ENCODE results near the gene SOX21. TPM values are rescaled to one million over a fixed set of nuclear protein-coding genes. Genes with fewer than 3 reads are reported as not detected.

The SOX21 gene
- polyA plus RNA-seq, 1 donor from 2014 or later: 0.35 TPM

DNA sequence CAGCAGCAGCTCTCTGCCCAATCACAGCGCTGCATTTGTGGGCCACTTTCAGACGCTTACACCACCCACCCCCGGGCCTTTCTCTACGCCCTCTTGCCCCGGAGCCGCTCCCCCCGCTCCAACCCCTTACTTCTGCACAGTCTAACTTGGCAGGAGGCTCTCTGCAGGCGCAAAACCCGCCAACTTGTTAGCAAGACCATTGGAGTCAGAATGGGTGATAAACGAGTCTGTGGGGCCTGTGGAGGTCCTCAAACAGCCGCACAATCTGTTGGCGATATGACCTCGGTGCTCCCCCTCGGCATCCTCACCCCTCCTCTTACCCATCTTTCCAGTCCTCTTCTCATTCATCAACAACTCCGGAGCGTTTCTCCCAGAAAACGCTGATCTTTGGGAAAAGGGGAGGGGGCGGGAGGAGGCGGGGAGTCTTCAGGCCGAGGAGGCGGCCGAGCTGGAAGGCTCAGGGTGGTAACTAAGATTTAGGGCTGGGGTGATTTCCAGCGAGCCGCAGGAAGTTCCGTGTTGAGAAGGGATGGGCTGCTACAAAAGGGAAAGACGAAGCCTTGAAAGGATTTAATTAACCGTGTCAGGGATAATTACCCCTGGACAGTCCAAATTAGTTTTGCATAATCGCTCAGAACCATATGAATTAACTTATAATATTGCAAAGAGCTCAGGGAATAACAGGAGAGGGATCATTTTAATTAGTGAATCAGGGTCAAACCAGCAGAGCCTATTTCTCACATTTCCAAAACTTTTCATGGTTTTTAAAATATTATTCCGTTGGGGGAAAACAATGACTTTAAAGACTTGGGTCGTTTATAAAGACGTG is 4.1 kb downstream of the SOX21 start:
- peaks cover 4% of the 10 kb centered on the region for H3F3A ChIP-seq (ENCODE audit: insufficient read depth, low read length, poor library complexity, severe bottlenecking)
- H3K36me3 ChIP-seq (ENCODE audit: insufficient read depth, low read length): no peaks in the 10 kb centered on the region
- no peaks in the 10 kb centered on the region for H3K9me3 ChIP-seq (ENCODE audit: low read length)
- H2AFZ ChIP-seq (ENCODE audit: low read depth, low read length): no peak overlapping the region
- H3K27ac ChIP-seq (ENCODE audit: low read length): no peak overlapping the region
- peaks cover 40% of the 10 kb centered on the region for H3K79me2 ChIP-seq (replicated peaks; ENCODE audit: insufficient read depth, low read length)
- TF ChIP-seq MXI1 (conservative IDR thresholded peaks at IDR 0.05; ENCODE audit: poor library complexity, severe bottlenecking) (no peak), POLR2AphosphoS5 (IDR thresholded peaks at IDR 0.05) (no peak), RAD21 (conservative IDR thresholded peaks at IDR 0.05) (no peak), EP300 (conservative IDR thresholded peaks at IDR 0.05; ENCODE audit: poor library complexity, severe bottlenecking) (no peak), EZH2 (IDR thresholded peaks at IDR 0.05; ENCODE audit: borderline replicate concordance, insufficient read depth, low read length, poor library complexity, severe bottlenecking) (no peak), TAF1 (IDR thresholded peaks at IDR 0.05; ENCODE audit: low read depth) (no peak), SMC3 (conservative IDR thresholded peaks at IDR 0.05; ENCODE audit: poor library complexity) (no peak)
- TF ChIP-seq, protein P1, sequence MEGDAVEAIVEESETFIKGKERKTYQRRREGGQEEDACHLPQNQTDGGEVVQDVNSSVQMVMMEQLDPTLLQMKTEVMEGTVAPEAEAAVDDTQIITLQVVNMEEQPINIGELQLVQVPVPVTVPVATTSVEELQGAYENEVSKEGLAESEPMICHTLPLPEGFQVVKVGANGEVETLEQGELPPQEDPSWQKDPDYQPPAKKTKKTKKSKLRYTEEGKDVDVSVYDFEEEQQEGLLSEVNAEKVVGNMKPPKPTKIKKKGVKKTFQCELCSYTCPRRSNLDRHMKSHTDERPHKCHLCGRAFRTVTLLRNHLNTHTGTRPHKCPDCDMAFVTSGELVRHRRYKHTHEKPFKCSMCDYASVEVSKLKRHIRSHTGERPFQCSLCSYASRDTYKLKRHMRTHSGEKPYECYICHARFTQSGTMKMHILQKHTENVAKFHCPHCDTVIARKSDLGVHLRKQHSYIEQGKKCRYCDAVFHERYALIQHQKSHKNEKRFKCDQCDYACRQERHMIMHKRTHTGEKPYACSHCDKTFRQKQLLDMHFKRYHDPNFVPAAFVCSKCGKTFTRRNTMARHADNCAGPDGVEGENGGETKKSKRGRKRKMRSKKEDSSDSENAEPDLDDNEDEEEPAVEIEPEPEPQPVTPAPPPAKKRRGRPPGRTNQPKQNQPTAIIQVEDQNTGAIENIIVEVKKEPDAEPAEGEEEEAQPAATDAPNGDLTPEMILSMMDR (IDR thresholded peaks at IDR 0.05; ENCODE audit: poor library complexity, severe bottlenecking): no peak
- TF ChIP-seq, protein P2, sequence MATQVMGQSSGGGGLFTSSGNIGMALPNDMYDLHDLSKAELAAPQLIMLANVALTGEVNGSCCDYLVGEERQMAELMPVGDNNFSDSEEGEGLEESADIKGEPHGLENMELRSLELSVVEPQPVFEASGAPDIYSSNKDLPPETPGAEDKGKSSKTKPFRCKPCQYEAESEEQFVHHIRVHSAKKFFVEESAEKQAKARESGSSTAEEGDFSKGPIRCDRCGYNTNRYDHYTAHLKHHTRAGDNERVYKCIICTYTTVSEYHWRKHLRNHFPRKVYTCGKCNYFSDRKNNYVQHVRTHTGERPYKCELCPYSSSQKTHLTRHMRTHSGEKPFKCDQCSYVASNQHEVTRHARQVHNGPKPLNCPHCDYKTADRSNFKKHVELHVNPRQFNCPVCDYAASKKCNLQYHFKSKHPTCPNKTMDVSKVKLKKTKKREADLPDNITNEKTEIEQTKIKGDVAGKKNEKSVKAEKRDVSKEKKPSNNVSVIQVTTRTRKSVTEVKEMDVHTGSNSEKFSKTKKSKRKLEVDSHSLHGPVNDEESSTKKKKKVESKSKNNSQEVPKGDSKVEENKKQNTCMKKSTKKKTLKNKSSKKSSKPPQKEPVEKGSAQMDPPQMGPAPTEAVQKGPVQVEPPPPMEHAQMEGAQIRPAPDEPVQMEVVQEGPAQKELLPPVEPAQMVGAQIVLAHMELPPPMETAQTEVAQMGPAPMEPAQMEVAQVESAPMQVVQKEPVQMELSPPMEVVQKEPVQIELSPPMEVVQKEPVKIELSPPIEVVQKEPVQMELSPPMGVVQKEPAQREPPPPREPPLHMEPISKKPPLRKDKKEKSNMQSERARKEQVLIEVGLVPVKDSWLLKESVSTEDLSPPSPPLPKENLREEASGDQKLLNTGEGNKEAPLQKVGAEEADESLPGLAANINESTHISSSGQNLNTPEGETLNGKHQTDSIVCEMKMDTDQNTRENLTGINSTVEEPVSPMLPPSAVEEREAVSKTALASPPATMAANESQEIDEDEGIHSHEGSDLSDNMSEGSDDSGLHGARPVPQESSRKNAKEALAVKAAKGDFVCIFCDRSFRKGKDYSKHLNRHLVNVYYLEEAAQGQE (IDR thresholded peaks at IDR 0.05; ENCODE audit: borderline replicate concordance): no peak
- H3K9ac ChIP-seq (ENCODE audit: low read length): no peak overlapping the region
- peaks cover 95% of the 10 kb centered on the region for H3K27me3 ChIP-seq (ENCODE audit: insufficient read depth, low read depth, low read length)
- H3K9me2 ChIP-seq (ENCODE audit: insufficient read depth, low read length): no peaks in the 10 kb centered on the region
- H3K4me3 ChIP-seq (ENCODE audit: low read length): peak overlapping the region; percentile 65
- H3K4me2 ChIP-seq (ENCODE audit: low read length): peak overlapping the region; percentile 55
- H4K20me1 ChIP-seq (ENCODE audit: insufficient read depth): no peaks in the 10 kb centered on the region

DNA sequence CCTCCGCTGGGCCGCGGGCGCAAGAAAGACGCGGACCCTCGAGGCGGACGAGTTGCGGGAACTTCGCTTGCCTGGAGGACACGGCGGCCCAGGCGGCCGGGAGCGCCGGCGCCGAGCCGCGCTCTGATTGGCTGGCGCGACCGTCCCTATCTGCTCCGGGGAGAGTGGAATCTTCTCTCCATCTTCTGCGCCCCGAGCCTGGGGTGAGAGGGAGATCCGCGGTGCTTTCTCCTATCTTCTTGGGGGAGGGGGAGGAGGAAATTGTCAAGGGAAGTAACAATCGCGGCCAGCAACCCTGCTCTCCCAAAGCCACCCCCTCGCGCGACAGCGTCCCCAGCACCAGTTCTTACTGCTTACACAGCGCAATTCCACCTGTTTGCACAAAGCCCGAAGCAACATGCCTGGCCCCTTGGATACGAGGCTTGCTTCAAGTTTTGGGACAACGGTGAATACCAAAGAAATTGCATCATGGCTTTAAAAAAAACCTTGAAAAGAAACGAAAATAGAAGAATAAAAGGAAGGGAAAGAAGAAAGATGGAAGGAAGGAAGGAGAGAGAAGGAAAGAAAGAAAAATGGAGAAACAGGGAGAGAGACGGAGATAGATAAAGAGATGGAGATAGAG is 4.8 kb downstream of the SOX21 start:
- Histone ChIP-seq H3K79me2 (replicated peaks; ENCODE audit: insufficient read depth, low read length) (peaks cover 40% of the 10 kb centered on the region), H3K27ac (ENCODE audit: low read length) (no peak overlapping the region), H4K20me1 (ENCODE audit: insufficient read depth) (no peaks in the 10 kb centered on the region), H3K27me3 (ENCODE audit: insufficient read depth, low read depth, low read length) (peaks cover 95% of the 10 kb centered on the region), H3F3A (ENCODE audit: insufficient read depth, low read length, poor library complexity, severe bottlenecking) (peaks cover 4% of the 10 kb centered on the region), H3K4me3 (ENCODE audit: low read length) (peak overlapping the region; percentile 65), H3K9me3 (ENCODE audit: low read length) (peaks cover 4% of the 10 kb centered on the region), H3K4me2 (ENCODE audit: low read length) (peak overlapping the region; percentile 55), H3K36me3 (ENCODE audit: insufficient read depth, low read length) (no peaks in the 10 kb centered on the region), H2AFZ (ENCODE audit: low read depth, low read length) (no peak overlapping the region), H3K9me2 (ENCODE audit: insufficient read depth, low read length) (no peaks in the 10 kb centered on the region), H3K9ac (ENCODE audit: low read length) (no peak overlapping the region)
- TF ChIP-seq POLR2AphosphoS5 (IDR thresholded peaks at IDR 0.05): peak; percentile 34
- no peak for TF ChIP-seq RAD21 (conservative IDR thresholded peaks at IDR 0.05)
